GM21526 (cell line): ENCODE measurements around the gene DIP2C.
"Not testable (repeated sequence)": the region's sequence is repeated elsewhere in the genome, so short reads cannot be mapped to it uniquely, and the experiment has no call there.

Experiments
- ATAC-seq: cut with Tn5 transposase; IDR thresholded peaks from one replicate; pipeline ENCODE4 v1.9.1; 2021; ENCODE audit warnings: moderate library complexity; ENCODE audit not compliant: unreplicated experiment, low FRiP score

The DIP2C gene

GRCh38 chr10:615583-616152 is 73.8 kb downstream of the DIP2C start:
- ATAC-seq: no peak

DNA sequence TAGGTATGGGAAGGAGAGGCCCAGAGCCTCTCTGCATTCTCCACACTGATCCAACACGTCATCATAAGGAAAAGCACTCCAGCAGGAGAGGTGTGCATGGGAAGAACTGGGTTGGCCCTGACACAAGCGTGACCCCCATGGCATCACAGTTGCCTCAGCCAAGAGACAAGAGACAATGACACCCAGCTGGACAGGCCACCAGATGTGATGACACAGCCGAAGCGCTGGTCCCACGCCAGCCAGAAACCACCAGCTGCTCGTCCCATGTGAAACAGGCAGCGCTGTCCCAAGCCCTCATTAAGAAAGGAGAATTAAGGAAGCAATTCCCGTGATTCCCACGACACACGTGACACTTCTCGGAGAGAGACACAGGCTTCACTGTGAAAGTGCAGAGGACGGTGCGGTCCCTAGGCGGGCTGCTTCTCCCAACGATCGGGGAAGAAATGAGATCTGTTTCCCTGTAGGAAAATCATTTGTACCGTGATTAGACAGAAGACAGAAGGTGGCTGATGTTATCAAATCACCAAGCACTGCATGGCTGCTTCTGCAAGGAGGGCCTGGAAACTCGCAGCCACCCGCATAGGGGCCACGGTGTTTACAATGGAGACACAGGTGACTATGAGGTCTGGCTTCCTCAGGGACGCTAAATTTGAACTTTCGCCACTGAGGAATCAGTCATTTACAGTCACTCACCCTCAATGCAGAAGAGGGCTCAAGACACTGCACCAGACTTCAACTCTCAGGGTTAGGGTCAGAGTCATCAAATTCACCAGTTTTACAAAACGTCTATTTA is 74.5 kb downstream of the DIP2C start:
- ATAC-seq: no peak

DNA sequence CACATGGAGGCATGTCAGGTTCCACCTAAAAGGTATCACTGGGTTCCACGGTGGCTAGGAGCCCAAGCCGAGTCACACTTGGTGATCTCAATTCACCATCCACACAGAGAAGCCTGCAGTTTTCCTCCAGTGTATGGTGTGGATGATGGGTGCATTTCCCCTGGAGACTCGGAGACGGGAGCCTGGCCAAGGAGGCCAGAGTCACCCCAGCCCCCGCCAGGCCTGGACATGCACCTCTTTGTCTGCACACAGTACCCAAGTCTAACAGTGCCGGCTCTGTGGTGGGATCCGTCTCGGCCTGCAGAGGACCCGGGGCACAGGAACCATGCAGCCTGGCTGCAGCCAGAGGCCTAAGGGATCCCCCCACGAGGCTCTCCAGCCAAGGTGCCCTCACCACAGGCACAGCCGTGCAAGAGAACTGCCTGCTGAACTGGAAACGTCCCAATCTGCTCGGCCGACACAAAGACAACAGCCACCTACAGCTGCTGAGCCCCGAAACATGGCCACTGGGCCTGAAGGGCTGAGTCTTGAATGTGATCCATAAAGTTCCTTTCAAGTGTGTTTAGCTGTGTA is 75.2 kb downstream of the DIP2C start:
- ATAC-seq: no peak

GRCh38 chr10:613271-614138 is 76.0 kb downstream of the DIP2C start:
- ATAC-seq: no peak

DNA sequence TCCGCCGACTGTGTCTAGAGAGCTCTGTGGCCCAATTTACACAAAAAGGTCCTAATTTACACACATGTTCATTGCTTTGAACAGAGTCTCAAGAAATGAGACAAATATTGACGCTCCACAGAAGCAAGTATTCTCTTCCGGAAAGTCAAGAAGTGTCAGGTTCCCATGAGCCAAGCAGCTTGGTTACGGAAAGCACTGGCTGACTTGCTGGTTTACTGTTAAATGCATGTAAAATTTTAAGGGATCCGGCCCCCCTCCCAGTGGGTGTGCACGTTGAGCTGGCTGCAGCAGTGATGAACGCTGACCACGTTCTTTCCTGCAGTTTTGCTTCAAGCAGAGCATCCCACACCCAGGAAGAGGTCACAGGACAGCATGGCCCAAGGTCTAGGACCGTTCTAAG is 76.8 kb downstream of the DIP2C start:
- no peak for ATAC-seq

- ATAC-seq: not testable (repeated sequence)
These were observed 78.7 kb downstream of the DIP2C start for GRCh38 chr10:610642-611305.

- no peak for ATAC-seq
These were observed 79.5 kb downstream of the DIP2C start for GRCh38 chr10:609868-610545.

- ATAC-seq: no peak
These were observed 80.2 kb downstream of the DIP2C start for GRCh38 chr10:609262-609658.

GRCh38 chr10:608331-609261 is 80.9 kb downstream of the DIP2C start:
- ATAC-seq: no peak

- no peak for ATAC-seq
These were observed 81.8 kb downstream of the DIP2C start for GRCh38 chr10:607545-608185.

GRCh38 chr10:606762-607544 is 82.5 kb downstream of the DIP2C start:
- no peak for ATAC-seq

DNA sequence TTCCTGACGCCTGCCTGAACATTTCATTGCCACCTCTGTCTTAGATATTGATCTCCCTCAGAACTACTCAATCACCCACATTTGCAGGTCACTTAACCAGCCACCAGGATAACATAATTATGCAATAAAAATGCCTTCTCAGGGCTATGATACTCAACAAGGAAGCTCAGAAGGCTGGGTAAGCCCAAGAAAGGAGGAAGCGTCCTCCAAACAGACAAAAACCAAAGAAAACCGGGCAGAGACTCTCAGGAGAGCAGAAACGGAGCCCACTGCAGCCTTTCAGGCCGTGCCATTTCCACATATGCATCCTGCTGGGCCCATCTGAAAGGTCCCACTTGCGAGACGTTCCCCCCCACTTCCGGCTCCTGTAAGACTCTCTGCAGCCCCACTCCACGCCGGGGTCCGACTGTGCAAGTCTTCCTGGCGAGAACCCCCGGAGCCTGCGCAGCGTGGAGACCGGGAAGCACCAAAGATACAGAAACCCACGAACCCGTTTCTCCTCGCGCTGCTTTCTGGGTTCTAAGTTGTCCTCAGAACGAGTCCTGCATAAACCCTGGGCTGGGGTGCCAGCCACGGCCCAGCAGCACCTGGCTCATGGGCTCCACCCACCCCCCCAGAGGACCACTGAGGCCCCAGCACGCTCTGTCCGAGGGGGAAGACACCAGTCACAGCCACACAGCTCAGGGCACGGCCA is 83.7 kb downstream of the DIP2C start:
- no peak for ATAC-seq

- no peak for ATAC-seq
These were observed 84.5 kb downstream of the DIP2C start for GRCh38 chr10:604716-605631.

GRCh38 chr10:603745-604144 is 85.7 kb downstream of the DIP2C start:
- ATAC-seq: no peak

GRCh38 chr10:602391-603005 is 87.0 kb downstream of the DIP2C start:
- ATAC-seq: no peak

DNA sequence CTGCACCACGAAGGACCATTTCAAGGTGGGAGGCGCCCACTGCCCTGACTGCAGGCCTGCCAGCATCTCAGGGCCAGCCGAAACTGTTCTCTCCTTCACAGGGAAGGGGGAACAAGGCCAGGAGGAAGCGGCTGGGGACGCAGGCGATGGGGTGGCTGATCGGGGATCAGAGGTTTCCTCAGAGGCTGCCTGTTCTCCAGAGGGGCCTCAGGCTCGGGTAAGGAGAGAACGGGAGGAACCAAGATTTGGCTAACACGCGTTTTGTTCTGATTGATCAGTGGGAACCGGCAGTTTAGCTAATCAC is 87.9 kb downstream of the DIP2C start:
- no peak for ATAC-seq
